ENCODE measurements around the gene TSPY8.
"Not testable (repeated sequence)": the region's sequence is repeated elsewhere in the genome, so short reads cannot be mapped to it uniquely, and the experiment has no call there.

The TSPY8 gene

GRCh38 chrY:9357497-9357896, at the start of gene TSPY8:
TSPY8 (plus strand) TSS chrY:9357797; CDS start chrY:9357843, 46 bp downstream.
- not testable (repeated sequence) for DNase-seq (ENCODE audit: extremely low read depth in 1 of 2, low read depth in 1 of 2)

GRCh38 chrY:9320996-9321395, 36.6 kb upstream of the TSPY8 start:
- no peak for DNase-seq (ENCODE audit: extremely low read depth in 1 of 2, low read depth in 1 of 2)

- DNase-seq (ENCODE audit: extremely low read depth in 1 of 2, low read depth in 1 of 2): not testable (repeated sequence)
These were observed 20.4 kb upstream of the TSPY8 start, which contains the start of gene TSPY4 for GRCh38 chrY:9337164-9337563. TSPY4 (plus strand) TSS chrY:9337464; CDS start chrY:9337510, 46 bp downstream.

- DNase-seq (ENCODE audit: extremely low read depth in 1 of 2, low read depth in 1 of 2): not testable (repeated sequence)
These were observed 38.9 kb downstream of the TSPY8 start for GRCh38 chrY:9396527-9396926.

- not testable (repeated sequence) for DNase-seq (ENCODE audit: extremely low read depth in 1 of 2, low read depth in 1 of 2)
These were observed 40.5 kb downstream of the TSPY8 start, which contains the start of gene TSPY3 for GRCh38 chrY:9398121-9398520. TSPY3 (plus strand) TSS chrY:9398421; CDS start chrY:9398467, 46 bp downstream.
